IMR-90 (cell line): ENCODE data around the gene ATP13A2. TPM values are rescaled to one million over a fixed set of nuclear protein-coding genes. Genes with fewer than 3 reads are reported as not detected.

Experiments used
- ATAC-seq: fragments of 200-7000 bp; cut with Tn5 transposase; 2 replicates; pipeline ENCODE4 v1.9.1; 2020; ENCODE audit warnings: low read depth, mild to moderate bottlenecking, moderate library complexity
- BruUV-seq: library from RNA; stranded (reverse); fragments of 400-500 nt; replicated peaks from 2 replicates; lab custom pipeline; 2021; lab: Mats Ljungman, UMichigan
- CTCF ChIA-PET: fragments of 300-600 bp; formaldehyde crosslinking; extraction: SDS; loops from one replicate; lab custom pipeline; 2021; ENCODE audit warnings: antibody characterized with exemption; lab: Yijun Ruan, JAX
- POLR2A ChIA-PET: fragments of 300-600 bp; sonication (Branson Sonifier 250); formaldehyde crosslinking; loops from one replicate; lab custom pipeline; 2022; ENCODE audit warnings: antibody characterized with exemption; ENCODE audit not compliant: unreplicated experiment; lab: Charles Lee
- DNase-seq: peaks from one replicate; pipeline ENCODE4 v3.0.0; 2013
- H2AFZ ChIP-seq: replicated peaks from 2 replicates; pipeline ENCODE3; 2013; ENCODE audit warnings: low read length, mild to moderate bottlenecking; ENCODE audit not compliant: poor library complexity
- H2AK5ac ChIP-seq: 2 replicates; pipeline ENCODE4 v1.6.1; 2013; ENCODE audit warnings: low read depth, low read length, inconsistent platforms
- H2AK9ac ChIP-seq: replicated peaks from 2 replicates; pipeline ENCODE3; 2013; ENCODE audit warnings: mild to moderate bottlenecking, low read depth, low read length, moderate library complexity; ENCODE audit not compliant: poor library complexity
- H2BK120ac ChIP-seq: 2 replicates; pipeline ENCODE4 v1.6.1; 2013; ENCODE audit warnings: low read depth, low read length, inconsistent platforms
- H2BK15ac ChIP-seq: 3 replicates; pipeline ENCODE4 v1.6.1; 2013; ENCODE audit warnings: low read depth, low read length, inconsistent platforms
- H2BK20ac ChIP-seq: 2 replicates; pipeline ENCODE4 v1.6.1; 2013; ENCODE audit warnings: low read depth, mild to moderate bottlenecking, inconsistent platforms, low read length, moderate library complexity
- H2BK5ac ChIP-seq: 2 replicates; pipeline ENCODE4 v1.6.1; 2013; ENCODE audit warnings: mild to moderate bottlenecking, low read depth, low read length, inconsistent platforms; ENCODE audit not compliant: poor library complexity, severe bottlenecking
- H3K14ac ChIP-seq: replicated peaks from 2 replicates; pipeline ENCODE4 v1.6.1; 2013; ENCODE audit warnings: low read depth, low read length, inconsistent platforms
- H3K18ac ChIP-seq: 2 replicates; pipeline ENCODE4 v1.6.1; 2013; ENCODE audit warnings: low read depth, low read length, control low read depth
- H3K23ac ChIP-seq: 2 replicates; pipeline ENCODE4 v1.6.1; 2013; ENCODE audit warnings: low read depth, low read length, inconsistent platforms
- H3K27ac ChIP-seq: 2 replicates; pipeline ENCODE4 v1.5.1; 2013; ENCODE audit warnings: mild to moderate bottlenecking, control low read depth, low read length; ENCODE audit not compliant: insufficient read depth
- H3K27me3 ChIP-seq: 2 replicates; pipeline ENCODE4 v1.6.1; 2013; ENCODE audit warnings: low read length; ENCODE audit not compliant: control insufficient read depth, insufficient read depth
- H3K36me3 ChIP-seq: 2 replicates; pipeline ENCODE4 v1.6.1; 2013; ENCODE audit warnings: low read length, mixed read lengths; ENCODE audit not compliant: control insufficient read depth, insufficient read depth
- H3K4ac ChIP-seq: 2 replicates; pipeline ENCODE4 v1.6.1; 2013; ENCODE audit warnings: low read depth, low read length, inconsistent platforms
- H3K4me1 ChIP-seq: 2 replicates; pipeline ENCODE4 v1.6.1; 2013; ENCODE audit warnings: low read length, mixed read lengths; ENCODE audit not compliant: control insufficient read depth, insufficient read depth
- H3K4me2 ChIP-seq: 2 replicates; pipeline ENCODE4 v1.6.1; 2013; ENCODE audit warnings: low read depth, mild to moderate bottlenecking, control low read depth, low read length, moderate library complexity
- H3K4me3 ChIP-seq: 2 replicates; pipeline ENCODE4 v1.5.1; 2013; ENCODE audit warnings: low read depth, mild to moderate bottlenecking, control low read depth, low read length, moderate library complexity; ENCODE audit not compliant: insufficient read depth
- H3K56ac ChIP-seq: 2 replicates; pipeline ENCODE4 v1.6.1; 2013; ENCODE audit warnings: low read length, inconsistent platforms; ENCODE audit not compliant: insufficient read depth; ENCODE audit errors: extremely low read depth
- H3K79me1 ChIP-seq, 2 experiments: 2 replicates each; pipeline ENCODE4 v1.6.1; 2013; ENCODE audit warnings: low read length in 2 of 2, inconsistent platforms in 1 of 2, low read depth in 1 of 2
- H3K9ac ChIP-seq: 2 replicates; pipeline ENCODE4 v1.6.1; 2013; ENCODE audit warnings: low read depth, low read length, control low read depth
- H3K9me1 ChIP-seq: 2 replicates; pipeline ENCODE4 v1.6.1; 2013; ENCODE audit warnings: low read length, inconsistent platforms; ENCODE audit not compliant: insufficient read depth
- H3K9me3 ChIP-seq: 2 replicates; pipeline ENCODE4 v1.6.1; 2013; ENCODE audit warnings: low read length; ENCODE audit not compliant: control insufficient read depth, insufficient read depth
- H4K20me1 ChIP-seq: 2 replicates; pipeline ENCODE4 v1.6.1; 2013; ENCODE audit warnings: low read length, inconsistent platforms; ENCODE audit not compliant: insufficient read depth
- H4K5ac ChIP-seq: 2 replicates; pipeline ENCODE4 v1.6.1; 2013; ENCODE audit warnings: mild to moderate bottlenecking, low read depth, low read length, control low read depth
- H4K8ac ChIP-seq, 2 experiments: 2 replicates each; pipeline ENCODE4 v1.6.1; 2013; ENCODE audit warnings: low read depth in 2 of 2, low read length in 2 of 2, control low read depth in 1 of 2, inconsistent platforms in 1 of 2
- H4K91ac ChIP-seq: 2 replicates; pipeline ENCODE4 v1.6.1; 2013; ENCODE audit warnings: low read depth, low read length, inconsistent platforms; ENCODE audit not compliant: insufficient read depth
- BHLHE40 ChIP-seq: fragments of 150-350 bp; IDR thresholded peaks from 2 replicates; pipeline ENCODE4 v1.6.1; 2016; ENCODE audit warnings: mild to moderate bottlenecking, low read depth, low read length
- CEBPB ChIP-seq: IDR thresholded peaks from 2 replicates; pipeline ENCODE4 v1.6.1; 2012; ENCODE audit warnings: low read depth, low read length, improper control_type of control experiment
- CHD1 ChIP-seq: IDR thresholded peaks from 2 replicates; pipeline ENCODE4 v1.6.1; 2012; ENCODE audit warnings: low read depth, low read length, improper control_type of control experiment
- FOS ChIP-seq: fragments of 150-350 bp; IDR thresholded peaks from 2 replicates; pipeline ENCODE4 v1.6.1; 2016; ENCODE audit warnings: low read depth, low read length
- MAFK ChIP-seq: IDR thresholded peaks from 2 replicates; pipeline ENCODE4 v1.6.1; 2012; ENCODE audit warnings: low read depth, low read length, improper control_type of control experiment
- MAZ ChIP-seq: IDR thresholded peaks from 2 replicates; pipeline ENCODE4 v1.6.1; 2012; ENCODE audit warnings: low read depth, mild to moderate bottlenecking, low read length, improper control_type of control experiment, moderate library complexity, borderline replicate concordance
- MXI1 ChIP-seq: IDR thresholded peaks from 2 replicates; pipeline ENCODE4 v1.6.1; 2012; ENCODE audit warnings: low read depth, mild to moderate bottlenecking, low read length, moderate library complexity, borderline replicate concordance
- NFE2L2 ChIP-seq: fragments of 150-350 bp; IDR thresholded peaks from 2 replicates; pipeline ENCODE4 v1.6.1; 2016; ENCODE audit warnings: low read depth, mild to moderate bottlenecking, low read length
- POLR2A ChIP-seq: IDR thresholded peaks from 2 replicates; pipeline ENCODE4 v1.6.1; 2012; ENCODE audit warnings: mild to moderate bottlenecking, low read depth, low read length
- RAD21 ChIP-seq: IDR thresholded peaks from 2 replicates; pipeline ENCODE4 v1.6.1; 2012; ENCODE audit warnings: low read length, improper control_type of control experiment
- RCOR1 ChIP-seq: IDR thresholded peaks from 2 replicates; pipeline ENCODE4 v1.6.1; 2012; ENCODE audit warnings: mild to moderate bottlenecking, low read length, improper control_type of control experiment; ENCODE audit not compliant: insufficient replicate concordance
- RFX5 ChIP-seq: IDR thresholded peaks from 2 replicates; pipeline ENCODE4 v1.8.0; 2012; ENCODE audit warnings: low read depth, mild to moderate bottlenecking, low read length, moderate library complexity
- SMC3 ChIP-seq: fragments of 150-350 bp; IDR thresholded peaks from 2 replicates; pipeline ENCODE4 v1.6.1; 2016; ENCODE audit warnings: low read depth, mild to moderate bottlenecking, antibody characterized with exemption, low read length, moderate library complexity
- WGBS, 2 experiments: methylation state at CpG; one replicate each; pipeline versions ENCODE4 v1.1.5 to v1.1.7; 2013; ENCODE audit warnings: missing lambda C conversion rate in 2 of 2; ENCODE audit not compliant: insufficient read length in 1 of 2; ENCODE audit errors: extremely low coverage in 2 of 2; 5-methylcytosine and 5-hydroxymethylcytosine counted together
- dilution Hi-C: fragments of 300-500 bp; cut with HindIII; formaldehyde crosslinking; loops from one replicate; pipeline ENCODE4 v1.14.3; 2018; ENCODE audit warnings: low sequenced_read_pairs; ENCODE audit not compliant: unreplicated experiment
- in situ Hi-C: fragments of 300-500 bp; cut with MboI; formaldehyde crosslinking; loops from 3 replicates; pipeline ENCODE4 v1.14.3; 2019; ENCODE audit warnings: low sequenced_read_pairs, inconsistent platforms, mixed read lengths
- intact Hi-C: fragments of 100-400 bp; cut with micrococcal nuclease; formaldehyde crosslinking; loops from 2 replicates; pipeline ENCODE4 v1.10.0; 2022
- polyA plus RNA-seq, 3 experiments: library from polyadenylated mRNA; depleted of rRNA; stranded (reverse); fragments of >200 nt; gene quantifications; 2 replicates each; pipeline ENCODE4 v1.2.3, GENCODE V29; 2012; ENCODE audit warnings: low replicate concordance in 1 of 3
- total RNA-seq: library from RNA; depleted of rRNA; stranded (reverse); fragments of >200 nt; gene quantifications from 2 replicates; pipeline ENCODE4 v1.2.3, GENCODE V29; 2012
- TF ChIP-seq, protein P1 (sequence below): fragments of 150-350 bp; IDR thresholded peaks from 2 replicates; pipeline ENCODE4 v1.6.1; 2017; ENCODE audit warnings: mild to moderate bottlenecking, antibody characterized with exemption, low read length, low read depth
- TF ChIP-seq, protein P2 (sequence below): conservative IDR thresholded peaks from 2 replicates; pipeline ENCODE4 v1.5.1; 2012; ENCODE audit warnings: mild to moderate bottlenecking, low read depth, low read length, improper control_type of control experiment

The ATP13A2 gene
- total and polyA plus RNA-seq, 2 of the 4 experiments (the other 2 are of a cell fraction): 5.7 to 18.9 TPM

DNA sequence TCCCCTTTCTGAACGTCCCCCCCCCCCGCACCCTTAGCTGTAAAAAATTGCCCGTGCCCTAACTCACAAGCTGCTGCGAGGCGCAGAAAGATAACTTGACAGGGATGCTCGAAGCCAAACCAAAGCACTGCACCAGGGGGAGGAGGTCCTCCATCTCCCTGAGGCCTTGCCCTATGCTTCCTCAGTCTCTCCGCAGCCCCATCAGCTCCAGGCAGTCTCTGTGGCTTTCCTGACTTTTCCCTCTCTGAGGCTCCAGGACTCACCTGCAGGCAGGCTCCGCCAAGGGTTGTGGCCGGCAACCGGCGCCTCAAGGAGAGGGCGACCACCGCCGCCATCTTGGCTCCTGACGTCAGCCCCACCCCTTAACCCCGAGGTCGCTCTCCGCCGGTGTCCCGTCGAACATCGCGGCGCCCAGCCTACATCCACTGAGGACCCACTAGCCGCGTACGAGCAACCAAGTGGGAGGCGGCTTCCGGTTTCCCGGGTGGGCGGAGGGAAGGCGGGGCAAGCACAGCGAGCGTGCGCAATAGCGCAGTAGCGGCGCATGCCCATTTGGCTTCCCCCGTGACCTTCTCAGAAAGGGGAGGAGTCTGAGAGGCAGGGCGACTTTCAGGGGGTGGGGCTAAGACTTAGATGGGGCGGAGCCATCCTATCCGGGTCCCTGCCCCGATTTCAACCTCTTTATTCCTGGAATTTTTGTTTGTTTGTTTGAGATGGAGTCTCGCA, 42.1 kb upstream of the ATP13A2 start, which contains the start of gene SDHB:
TSS of gene SDHB (minus strand) at position 348 of the 726 bp plus-strand sequence. CDS start at position 335, 13 bp downstream.
- Histone ChIP-seq H3K27me3 (no peaks in the 10 kb centered on the region), H3K4ac (peak within 1 kb of the TSS; percentile 97), H2BK5ac (peak within 1 kb of the TSS; percentile 57), H2BK15ac (no peak within 1 kb of the TSS), H3K4me1 (peaks cover 4% of the 10 kb centered on the region; the same call in 1 of the 2 replicates), H4K5ac (peak within 1 kb of the TSS; percentile 87), H3K36me3 (peaks cover 4% of the 10 kb centered on the region), H4K91ac (peak within 1 kb of the TSS; percentile 87; the same call in 1 of the 2 replicates), H3K4me2 (peak within 1 kb of the TSS; percentile 99), H4K20me1 (peaks cover 3% of the 10 kb centered on the region), H3K79me1 (peaks cover 12 to 29% of the 10 kb centered on the region in 2 experiments), H3K27ac (peak within 1 kb of the TSS; percentile 79), H3K9me3 (no peaks in the 10 kb centered on the region), H3K23ac (peak within 1 kb of the TSS; percentile 93), H2BK20ac (no peak within 1 kb of the TSS), H2AK9ac (peak within 1 kb of the TSS; percentile 92), H3K56ac (peak within 1 kb of the TSS; percentile 87), H3K4me3 (peak within 1 kb of the TSS; percentile 86), H3K18ac (peak within 1 kb of the TSS; percentile 23; the same call in 1 of the 2 replicates), H2AFZ (peak within 1 kb of the TSS; percentile 98), H3K9me1 (no peaks in the 10 kb centered on the region), H4K8ac (peak within 1 kb of the TSS; percentile 91 to 98), H3K14ac (peak within 1 kb of the TSS; percentile 97), H2AK5ac (peak within 1 kb of the TSS; percentile 66), H3K9ac (peak within 1 kb of the TSS; percentile 93), H2BK120ac (peak within 1 kb of the TSS; percentile 41; the same call in 1 of the 2 replicates)
- in situ Hi-C loops (no loop called here), intact Hi-C loops (no loop called here), dilution Hi-C loops (no loop called here)
- ChIA-PET POLR2A (no interaction called here), CTCF (no interaction called here)
- peak; percentile 99 for ATAC-seq
- no TSS peak for BruUV-seq
- 1% methylated on average over 23 of the region's 44 CpGs; no CpG with 5 or more reads in 1 of the 2 experiments for WGBS, 2 experiments
- DNase-seq: peak; percentile 98
- TF ChIP-seq POLR2A (peak; percentile 81), CEBPB (no peak), FOS (no peak), CHD1 (no peak), MAZ (peak; percentile 74; the same call in 1 of the 2 replicates), MAFK (no peak), RCOR1 (no peak), BHLHE40 (no peak), RFX5 (no peak), NFE2L2 (no peak), MXI1 (peak; percentile 63; the same call in 1 of the 2 replicates), SMC3 (no peak), RAD21 (no peak)
- TF ChIP-seq, protein P1, sequence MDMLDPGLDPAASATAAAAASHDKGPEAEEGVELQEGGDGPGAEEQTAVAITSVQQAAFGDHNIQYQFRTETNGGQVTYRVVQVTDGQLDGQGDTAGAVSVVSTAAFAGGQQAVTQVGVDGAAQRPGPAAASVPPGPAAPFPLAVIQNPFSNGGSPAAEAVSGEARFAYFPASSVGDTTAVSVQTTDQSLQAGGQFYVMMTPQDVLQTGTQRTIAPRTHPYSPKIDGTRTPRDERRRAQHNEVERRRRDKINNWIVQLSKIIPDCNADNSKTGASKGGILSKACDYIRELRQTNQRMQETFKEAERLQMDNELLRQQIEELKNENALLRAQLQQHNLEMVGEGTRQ: peak; percentile 90
- TF ChIP-seq, protein P2, sequence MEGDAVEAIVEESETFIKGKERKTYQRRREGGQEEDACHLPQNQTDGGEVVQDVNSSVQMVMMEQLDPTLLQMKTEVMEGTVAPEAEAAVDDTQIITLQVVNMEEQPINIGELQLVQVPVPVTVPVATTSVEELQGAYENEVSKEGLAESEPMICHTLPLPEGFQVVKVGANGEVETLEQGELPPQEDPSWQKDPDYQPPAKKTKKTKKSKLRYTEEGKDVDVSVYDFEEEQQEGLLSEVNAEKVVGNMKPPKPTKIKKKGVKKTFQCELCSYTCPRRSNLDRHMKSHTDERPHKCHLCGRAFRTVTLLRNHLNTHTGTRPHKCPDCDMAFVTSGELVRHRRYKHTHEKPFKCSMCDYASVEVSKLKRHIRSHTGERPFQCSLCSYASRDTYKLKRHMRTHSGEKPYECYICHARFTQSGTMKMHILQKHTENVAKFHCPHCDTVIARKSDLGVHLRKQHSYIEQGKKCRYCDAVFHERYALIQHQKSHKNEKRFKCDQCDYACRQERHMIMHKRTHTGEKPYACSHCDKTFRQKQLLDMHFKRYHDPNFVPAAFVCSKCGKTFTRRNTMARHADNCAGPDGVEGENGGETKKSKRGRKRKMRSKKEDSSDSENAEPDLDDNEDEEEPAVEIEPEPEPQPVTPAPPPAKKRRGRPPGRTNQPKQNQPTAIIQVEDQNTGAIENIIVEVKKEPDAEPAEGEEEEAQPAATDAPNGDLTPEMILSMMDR: no peak
